ENCODE data around the gene CFAP20DC. TPM values are rescaled to one million over a fixed set of nuclear protein-coding genes. Genes with fewer than 3 reads are reported as not detected.

The CFAP20DC gene
- polyA plus RNA-seq, 2 of the 4 experiments (the other 2 are of a cell fraction) = 2.5 to 6.0 TPM

DNA sequence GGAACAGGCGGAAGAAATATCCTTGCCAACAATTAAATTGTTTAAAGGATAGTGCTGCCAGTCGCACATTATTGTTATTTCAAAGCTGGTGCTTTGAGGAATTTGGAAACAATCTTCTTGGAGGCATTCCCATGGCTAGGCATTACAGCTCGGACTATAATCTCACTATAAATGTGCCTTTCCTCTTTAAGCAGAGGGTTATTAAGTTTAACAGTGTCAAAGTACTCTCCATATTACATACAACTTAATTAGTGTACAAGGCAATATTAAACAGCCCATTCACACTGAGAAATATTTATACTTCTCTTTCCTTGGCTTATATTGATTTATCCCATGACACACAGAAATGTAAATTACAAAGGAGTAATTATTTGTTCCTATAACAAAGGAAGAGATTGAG is 329.3 kb downstream of the CFAP20DC start:
- Histone ChIP-seq H3K27ac (no peak overlapping the region), H3K4me1 (no peaks in the 10 kb centered on the region), H3K4me2 (no peak overlapping the region), H3K9me3 (no peaks in the 10 kb centered on the region), H3K4me3 (no peak overlapping the region)
- TF ChIP-seq, protein P1, sequence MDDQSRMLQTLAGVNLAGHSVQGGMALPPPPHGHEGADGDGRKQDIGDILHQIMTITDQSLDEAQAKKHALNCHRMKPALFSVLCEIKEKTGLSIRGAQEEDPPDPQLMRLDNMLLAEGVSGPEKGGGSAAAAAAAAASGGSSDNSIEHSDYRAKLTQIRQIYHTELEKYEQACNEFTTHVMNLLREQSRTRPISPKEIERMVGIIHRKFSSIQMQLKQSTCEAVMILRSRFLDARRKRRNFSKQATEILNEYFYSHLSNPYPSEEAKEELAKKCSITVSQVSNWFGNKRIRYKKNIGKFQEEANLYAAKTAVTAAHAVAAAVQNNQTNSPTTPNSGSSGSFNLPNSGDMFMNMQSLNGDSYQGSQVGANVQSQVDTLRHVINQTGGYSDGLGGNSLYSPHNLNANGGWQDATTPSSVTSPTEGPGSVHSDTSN (IDR thresholded peaks at IDR 0.05) = no peak
- no peak for TF ChIP-seq MYC (IDR thresholded peaks at IDR 0.05; ENCODE audit: borderline replicate concordance, low read length)
- no peak for TF ChIP-seq CHD4 (IDR thresholded peaks at IDR 0.05; ENCODE audit: borderline replicate concordance)
- no peak for TF ChIP-seq HEYL (CRISPR knock-in tag; IDR thresholded peaks at IDR 0.05)
- no peak for TF ChIP-seq HMGXB4 (CRISPR knock-in tag; IDR thresholded peaks at IDR 0.05; ENCODE audit: borderline replicate concordance)
- TF ChIP-seq HOXB13 (CRISPR knock-in tag; IDR thresholded peaks at IDR 0.05; ENCODE audit: low read depth) = no peak
- TF ChIP-seq PHF8 (IDR thresholded peaks at IDR 0.05; ENCODE audit: borderline replicate concordance, low read depth) = no peak
- no peak for TF ChIP-seq JUNB (IDR thresholded peaks at IDR 0.05)
- TF ChIP-seq JUN (IDR thresholded peaks at IDR 0.05) = no peak
- no peak for TF ChIP-seq ZFP36 (IDR thresholded peaks at IDR 0.05; ENCODE audit: borderline replicate concordance, partially characterized antibody)
- no peak for TF ChIP-seq TFCP2L1 (CRISPR knock-in tag; IDR thresholded peaks at IDR 0.05)
- no peak for TF ChIP-seq HOXB5 (CRISPR knock-in tag; IDR thresholded peaks at IDR 0.05)
- no peak for TF ChIP-seq RARB (CRISPR knock-in tag; IDR thresholded peaks at IDR 0.05)
- TF ChIP-seq NR3C1 (IDR thresholded peaks at IDR 0.05) = no peak
- TF ChIP-seq USF2 (IDR thresholded peaks at IDR 0.05) = no peak
- TF ChIP-seq ELK1 (IDR thresholded peaks at IDR 0.05; ENCODE audit: low read depth, low read length) = no peak
- DNase-seq (ENCODE audit: low read depth in 1 of 2, low spot score in 1 of 2) (no peak), FAIRE-seq (no peak), ATAC-seq (no peak)
- ChIA-PET CTCF (no interaction called here), POLR2A (no interaction called here)
- WGBS (ENCODE audit: missing lambda C conversion rate) = 6% methylated on average over 3 of the region's 3 CpGs

DNA sequence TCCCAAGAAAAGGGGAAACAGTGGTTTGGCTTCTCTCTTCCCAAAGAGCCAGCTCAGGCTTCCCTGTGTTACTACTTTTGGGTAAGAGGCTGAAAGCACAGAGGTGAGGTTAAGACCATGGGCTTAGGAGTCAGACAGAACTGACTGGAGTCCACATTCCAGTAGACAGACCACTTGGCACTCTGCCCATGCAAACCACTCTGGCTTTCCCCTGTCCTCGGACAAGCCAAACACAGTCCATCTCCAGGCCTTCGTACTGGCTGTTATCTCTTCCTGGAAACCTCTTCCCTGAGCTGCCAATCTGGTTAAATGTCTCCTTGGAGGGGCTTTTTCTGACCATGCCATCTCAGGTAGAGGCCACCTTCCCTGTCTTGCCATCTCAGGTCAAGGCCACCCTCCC is 330.1 kb downstream of the CFAP20DC start:
- ATAC-seq (no peak), DNase-seq (ENCODE audit: low read depth in 1 of 2, low spot score in 1 of 2) (no peak), FAIRE-seq (no peak)
- TF ChIP-seq EP300 (IDR thresholded peaks at IDR 0.05) = no peak
- TF ChIP-seq ZC3H11A (IDR thresholded peaks at IDR 0.05) = no peak
- no peak for TF ChIP-seq NPAS2 (CRISPR knock-in tag; IDR thresholded peaks at IDR 0.05; ENCODE audit: borderline replicate concordance)
- no peak for TF ChIP-seq CHD2 (IDR thresholded peaks at IDR 0.05; ENCODE audit: low read length, partially characterized antibody)
- no peak for TF ChIP-seq NFE2L2 (conservative IDR thresholded peaks at IDR 0.05; ENCODE audit: low read length)
- TF ChIP-seq ESRRA (IDR thresholded peaks at IDR 0.05; ENCODE audit: borderline replicate concordance, low read length) = no peak
- Histone ChIP-seq H3K4me2 (no peak overlapping the region), H3K4me1 (no peaks in the 10 kb centered on the region), H3K9me3 (no peaks in the 10 kb centered on the region), H3K27ac (no peak overlapping the region), H3K4me3 (no peak overlapping the region)
- ChIA-PET CTCF (no interaction called here), POLR2A (no interaction called here)
- 16% methylated on average over 2 of the region's 2 CpGs for WGBS (ENCODE audit: missing lambda C conversion rate)

Data from A549 (cell line).